WTC11 (cell line): ENCODE results near the gene UGP2. TPM values are rescaled to one million over a fixed set of nuclear protein-coding genes. Genes with fewer than 3 reads are reported as not detected.

ENCODE experiments used
- ATAC-seq: fragments of 200-7000 bp; cut with Tn5 transposase; 2 replicates; pipeline ENCODE4 v1.10.0; 2021; ENCODE audit warnings: mild to moderate bottlenecking, moderate library complexity
- CTCF ChIA-PET: fragments of 300-600 bp; sonication (Branson Sonifier 250); formaldehyde crosslinking; loops from one replicate; lab custom pipeline; 2021; ENCODE audit warnings: antibody characterized with exemption; lab: Charles Lee
- POLR2A ChIA-PET: fragments of 350-600 bp; sonication (Branson Sonifier 250); formaldehyde crosslinking; loops from one replicate; lab custom pipeline; 2021; ENCODE audit warnings: antibody characterized with exemption; lab: Charles Lee
- DNase-seq: peaks from one replicate; pipeline ENCODE4 v3.0.0; 2021; ENCODE audit warnings: low spot score
- H3K27ac Mint-ChIP-seq: 2 replicates; pipeline ENCODE4 v1.8.0; 2021; ENCODE audit warnings: mixed read lengths
- H3K27me3 Mint-ChIP-seq: 2 replicates; pipeline ENCODE4 v1.8.0; 2021; ENCODE audit warnings: low read depth, mild to moderate bottlenecking, moderate library complexity, mixed read lengths
- H3K36me3 Mint-ChIP-seq: 2 replicates; pipeline ENCODE4 v1.8.0; 2021; ENCODE audit warnings: mixed read lengths
- H3K4me1 Mint-ChIP-seq: 2 replicates; pipeline ENCODE4 v1.8.0; 2022; ENCODE audit warnings: mixed read lengths
- H3K4me3 Mint-ChIP-seq: 2 replicates; pipeline ENCODE4 v1.8.0; 2021; ENCODE audit warnings: mild to moderate bottlenecking, moderate library complexity, mixed read lengths
- H3K9me3 Mint-ChIP-seq: 2 replicates; pipeline ENCODE4 v1.8.0; 2021; ENCODE audit warnings: mixed read lengths
- CDX4 ChIP-seq: fragments of 250-450 bp; sonication (Bioruptor Pico); IDR thresholded peaks from 2 replicates; pipeline ENCODE4 v1.9.0; 2021; ENCODE audit warnings: moderate library complexity, mild to moderate bottlenecking, inconsistent platforms, borderline replicate concordance
- CREM ChIP-seq: sonication (generic); formaldehyde crosslinking; IDR thresholded peaks from 2 replicates; pipeline ENCODE4 v1.8.1; 2022; ENCODE audit warnings: mild to moderate bottlenecking, missing genetic modification reagents, moderate library complexity
- E2F4 ChIP-seq: sonication (generic); formaldehyde crosslinking; IDR thresholded peaks from 2 replicates; pipeline ENCODE4 v1.8.1; 2022; ENCODE audit warnings: low read depth, mild to moderate bottlenecking, moderate library complexity, missing genetic modification reagents, borderline replicate concordance
- EMX1 ChIP-seq: fragments of 250-450 bp; sonication (Bioruptor Pico); IDR thresholded peaks from 2 replicates; pipeline ENCODE4 v1.8.0; 2021; ENCODE audit warnings: mild to moderate bottlenecking
- ETV6 ChIP-seq: sonication (generic); formaldehyde crosslinking; IDR thresholded peaks from 2 replicates; pipeline ENCODE4 v1.8.1; 2022; ENCODE audit warnings: mild to moderate bottlenecking, missing genetic modification reagents
- FOXP1 ChIP-seq: sonication (generic); formaldehyde crosslinking; IDR thresholded peaks from 2 replicates; pipeline ENCODE4 v1.8.0; 2022; ENCODE audit warnings: missing genetic modification reagents, mild to moderate bottlenecking, moderate library complexity, borderline replicate concordance
- GABPB1 ChIP-seq: sonication (generic); formaldehyde crosslinking; IDR thresholded peaks from 2 replicates; pipeline ENCODE4 v1.8.1; 2023; ENCODE audit warnings: mild to moderate bottlenecking, missing genetic modification reagents
- IRF2 ChIP-seq: sonication (generic); formaldehyde crosslinking; IDR thresholded peaks from 2 replicates; pipeline ENCODE4 v1.8.0; 2022; ENCODE audit warnings: low read depth, missing genetic modification reagents, borderline replicate concordance
- KAT7 ChIP-seq: sonication (generic); formaldehyde crosslinking; IDR thresholded peaks from 2 replicates; pipeline ENCODE4 v1.8.1; 2023; ENCODE audit warnings: missing genetic modification reagents, mild to moderate bottlenecking, borderline replicate concordance
- NR2C2 ChIP-seq: sonication (generic); formaldehyde crosslinking; IDR thresholded peaks from 2 replicates; pipeline ENCODE4 v1.8.0; 2022; ENCODE audit warnings: mild to moderate bottlenecking, missing genetic modification reagents
- RELA ChIP-seq: sonication (generic); formaldehyde crosslinking; IDR thresholded peaks from 2 replicates; pipeline ENCODE4 v1.8.1; 2022; ENCODE audit warnings: missing genetic modification reagents, mild to moderate bottlenecking, borderline replicate concordance
- RORB ChIP-seq: fragments of 250-450 bp; sonication (Bioruptor Pico); IDR thresholded peaks from 2 replicates; pipeline ENCODE4 v1.9.0; 2021; ENCODE audit warnings: mild to moderate bottlenecking
- SOX15 ChIP-seq: fragments of 250-450 bp; sonication (Bioruptor Pico); IDR thresholded peaks from 2 replicates; pipeline ENCODE4 v1.9.0; 2021; ENCODE audit warnings: mild to moderate bottlenecking
- TP53 ChIP-seq: sonication (generic); formaldehyde crosslinking; IDR thresholded peaks from 2 replicates; pipeline ENCODE4 v1.8.1; 2023; ENCODE audit warnings: mild to moderate bottlenecking, missing genetic modification reagents
- ZMAT4 ChIP-seq: fragments of 250-450 bp; sonication (Bioruptor Pico); IDR thresholded peaks from 2 replicates; pipeline ENCODE4 v1.9.0; 2021; ENCODE audit warnings: mild to moderate bottlenecking
- ZNF138 ChIP-seq: sonication (generic); formaldehyde crosslinking; conservative IDR thresholded peaks from 2 replicates; pipeline ENCODE4 v1.8.1; 2022; ENCODE audit warnings: mild to moderate bottlenecking, moderate library complexity, missing genetic modification reagents
- ZNF281 ChIP-seq: sonication (generic); formaldehyde crosslinking; IDR thresholded peaks from 2 replicates; pipeline ENCODE4 v1.8.0; 2023; ENCODE audit warnings: mild to moderate bottlenecking, missing genetic modification reagents
- total RNA-seq: library from RNA; stranded (reverse); gene quantifications from 3 replicates; pipeline ENCODE4 v1.2.3, GENCODE V29; 2021
- TF ChIP-seq, protein P1 (sequence below): sonication (generic); formaldehyde crosslinking; IDR thresholded peaks from 2 replicates; pipeline ENCODE4 v1.8.1; 2022; ENCODE audit warnings: mild to moderate bottlenecking, missing genetic modification reagents, moderate library complexity, borderline replicate concordance
- TF ChIP-seq, protein P2 (sequence below): sonication (generic); formaldehyde crosslinking; conservative IDR thresholded peaks from 2 replicates; pipeline ENCODE4 v1.8.1; 2022; ENCODE audit warnings: mild to moderate bottlenecking, missing genetic modification reagents
- TF ChIP-seq, protein P3 (sequence below): fragments of 250-450 bp; sonication (Bioruptor Pico); IDR thresholded peaks from 2 replicates; pipeline ENCODE4 v2.1.2; 2022; ENCODE audit warnings: mild to moderate bottlenecking, moderate library complexity

Gene UGP2
- total RNA-seq, 1 experiment from 2014 or later = 543 TPM

DNA sequence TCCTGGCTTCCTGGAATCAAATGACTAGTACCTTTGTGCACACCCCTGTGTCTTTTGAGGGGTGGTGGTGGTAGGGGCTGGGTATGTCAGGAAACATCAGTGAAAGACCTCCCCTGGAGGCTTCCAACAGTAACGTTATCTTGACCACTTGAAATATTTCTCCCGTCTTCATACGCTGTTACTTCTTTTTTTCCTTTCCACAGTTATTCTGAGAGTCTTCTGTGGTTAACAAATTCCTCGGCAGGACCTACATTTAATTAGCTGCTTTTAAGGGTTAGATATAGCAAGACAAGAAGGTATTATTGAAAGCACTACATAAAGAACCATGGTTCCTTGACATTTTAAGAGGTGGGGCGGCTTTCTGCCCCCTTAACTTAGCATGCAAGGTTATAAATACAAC lies 34.6 kb downstream of the UGP2 start:
- Mint-ChIP-seq H3K4me1 (peaks cover 87% of the 10 kb centered on the region), H3K9me3 (no peaks in the 10 kb centered on the region), H3K27ac (peak overlapping the region; percentile 78), H3K27me3 (no peaks in the 10 kb centered on the region), H3K4me3 (no peak overlapping the region), H3K36me3 (peaks cover 78% of the 10 kb centered on the region)
- ChIA-PET POLR2A (no interaction called here), CTCF (interaction anchor here (1.8 kb wide), 1 partner anchor 177 kb away, joined by 7 read pairs; no protein-coding TSS in a partner anchor)
- DNase-seq (no peak), ATAC-seq (no peak)
- TF ChIP-seq IRF2 (no peak), CDX4 (CRISPR knock-in tag) (no peak), ZMAT4 (CRISPR knock-in tag) (no peak), CREM (CRISPR knock-in tag) (no peak), EMX1 (CRISPR knock-in tag) (no peak), RELA (no peak), ZNF138 (CRISPR knock-in tag) (no peak), KAT7 (CRISPR knock-in tag) (no peak), RORB (CRISPR knock-in tag) (no peak), GABPB1 (CRISPR knock-in tag) (no peak), ETV6 (CRISPR knock-in tag) (no peak), NR2C2 (no peak), FOXP1 (CRISPR knock-in tag) (no peak), ZNF281 (CRISPR knock-in tag) (no peak), E2F4 (CRISPR knock-in tag) (no peak), TP53 (no peak), SOX15 (CRISPR knock-in tag) (no peak)
- TF ChIP-seq, protein P1, sequence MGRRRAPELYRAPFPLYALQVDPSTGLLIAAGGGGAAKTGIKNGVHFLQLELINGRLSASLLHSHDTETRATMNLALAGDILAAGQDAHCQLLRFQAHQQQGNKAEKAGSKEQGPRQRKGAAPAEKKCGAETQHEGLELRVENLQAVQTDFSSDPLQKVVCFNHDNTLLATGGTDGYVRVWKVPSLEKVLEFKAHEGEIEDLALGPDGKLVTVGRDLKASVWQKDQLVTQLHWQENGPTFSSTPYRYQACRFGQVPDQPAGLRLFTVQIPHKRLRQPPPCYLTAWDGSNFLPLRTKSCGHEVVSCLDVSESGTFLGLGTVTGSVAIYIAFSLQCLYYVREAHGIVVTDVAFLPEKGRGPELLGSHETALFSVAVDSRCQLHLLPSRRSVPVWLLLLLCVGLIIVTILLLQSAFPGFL = no peak
- TF ChIP-seq, protein P2, sequence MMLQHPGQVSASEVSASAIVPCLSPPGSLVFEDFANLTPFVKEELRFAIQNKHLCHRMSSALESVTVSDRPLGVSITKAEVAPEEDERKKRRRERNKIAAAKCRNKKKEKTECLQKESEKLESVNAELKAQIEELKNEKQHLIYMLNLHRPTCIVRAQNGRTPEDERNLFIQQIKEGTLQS (CRISPR knock-in tag) = no peak
- TF ChIP-seq, protein P3, sequence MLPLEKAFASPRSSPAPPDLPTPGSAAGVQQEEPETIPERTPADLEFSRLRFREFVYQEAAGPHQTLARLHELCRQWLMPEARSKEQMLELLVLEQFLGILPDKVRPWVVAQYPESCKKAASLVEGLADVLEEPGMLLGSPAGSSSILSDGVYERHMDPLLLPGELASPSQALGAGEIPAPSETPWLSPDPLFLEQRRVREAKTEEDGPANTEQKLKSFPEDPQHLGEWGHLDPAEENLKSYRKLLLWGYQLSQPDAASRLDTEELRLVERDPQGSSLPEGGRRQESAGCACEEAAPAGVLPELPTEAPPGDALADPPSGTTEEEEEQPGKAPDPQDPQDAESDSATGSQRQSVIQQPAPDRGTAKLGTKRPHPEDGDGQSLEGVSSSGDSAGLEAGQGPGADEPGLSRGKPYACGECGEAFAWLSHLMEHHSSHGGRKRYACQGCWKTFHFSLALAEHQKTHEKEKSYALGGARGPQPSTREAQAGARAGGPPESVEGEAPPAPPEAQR = no peak
